H9 (cell line): ENCODE measurements around the gene TERB1. TPM values are rescaled to one million over a fixed set of nuclear protein-coding genes. Genes with fewer than 3 reads are reported as not detected.

Experiments
- DNase-seq: peaks from one replicate; pipeline ENCODE4 v3.0.0-alpha.2; 2017
- H2AFZ ChIP-seq: one replicate; pipeline ENCODE4 v1.6.1; 2013; ENCODE audit warnings: mild to moderate bottlenecking, low read length, control low read depth, moderate library complexity
- H2AK5ac ChIP-seq: 2 replicates; pipeline ENCODE4 v1.6.1; 2013; ENCODE audit warnings: low read length, control low read depth, mixed read lengths; ENCODE audit not compliant: insufficient read length
- H2BK120ac ChIP-seq: one replicate; pipeline ENCODE4 v1.6.1; 2013; ENCODE audit warnings: low read depth, mild to moderate bottlenecking, low read length, control low read depth, inconsistent platforms; ENCODE audit not compliant: poor library complexity, severe bottlenecking
- H2BK12ac ChIP-seq: 2 replicates; pipeline ENCODE4 v1.6.1; 2013; ENCODE audit warnings: low read length, control low read depth, mixed read lengths, low read depth; ENCODE audit not compliant: insufficient read length
- H2BK15ac ChIP-seq: 2 replicates; pipeline ENCODE4 v1.6.1; 2013; ENCODE audit warnings: low read depth, low read length, control low read depth
- H2BK20ac ChIP-seq: one replicate; pipeline ENCODE4 v1.6.1; 2013; ENCODE audit warnings: low read depth, mild to moderate bottlenecking, low read length, control low read depth, inconsistent platforms; ENCODE audit not compliant: poor library complexity, severe bottlenecking
- H2BK5ac ChIP-seq: 2 replicates; pipeline ENCODE4 v1.6.1; 2013; ENCODE audit warnings: low read length, control low read depth, mixed read lengths; ENCODE audit not compliant: insufficient read length
- H3K14ac ChIP-seq: 2 replicates; pipeline ENCODE4 v1.6.1; 2013; ENCODE audit warnings: low read length, control low read depth; ENCODE audit not compliant: insufficient read depth
- H3K18ac ChIP-seq: 2 replicates; pipeline ENCODE4 v1.6.1; 2013; ENCODE audit warnings: low read depth, mild to moderate bottlenecking, mixed read lengths, low read length, control low read depth; ENCODE audit not compliant: insufficient read length
- H3K23ac ChIP-seq: 2 replicates; pipeline ENCODE4 v1.6.1; 2013; ENCODE audit warnings: low read length, control low read depth, mixed read lengths, low read depth; ENCODE audit not compliant: insufficient read length
- H3K23me2 ChIP-seq: 2 replicates; pipeline ENCODE4 v1.6.1; 2013; ENCODE audit warnings: low read depth, mild to moderate bottlenecking, mixed read lengths, low read length, control low read depth; ENCODE audit not compliant: insufficient read length, poor library complexity, severe bottlenecking
- H3K27ac ChIP-seq: 2 replicates; pipeline ENCODE4 v1.5.1; 2013; ENCODE audit warnings: low read length, control low read depth, mixed read lengths, low read depth; ENCODE audit not compliant: insufficient read length
- H3K27me3 ChIP-seq: 2 replicates; pipeline ENCODE4 v1.6.1; 2013; ENCODE audit warnings: low read length, control low read depth, inconsistent platforms; ENCODE audit not compliant: insufficient read depth
- H3K4ac ChIP-seq: 2 replicates; pipeline ENCODE4 v1.6.1; 2013; ENCODE audit warnings: low read depth, mild to moderate bottlenecking, control low read depth, inconsistent platforms, low read length, moderate library complexity
- H3K4me1 ChIP-seq: 2 replicates; pipeline ENCODE4 v1.6.1; 2013; ENCODE audit warnings: low read length, control low read depth, inconsistent platforms; ENCODE audit not compliant: insufficient read depth
- H3K4me2 ChIP-seq: 2 replicates; pipeline ENCODE4 v1.6.1; 2013; ENCODE audit warnings: low read length, control low read depth, mixed read lengths; ENCODE audit not compliant: insufficient read length, insufficient read depth
- H3K56ac ChIP-seq: 2 replicates; pipeline ENCODE4 v1.6.1; 2013; ENCODE audit warnings: low read depth, mild to moderate bottlenecking, mixed read lengths, low read length, control low read depth; ENCODE audit not compliant: insufficient read length
- H3K79me1 ChIP-seq: 2 replicates; pipeline ENCODE4 v1.6.1; 2013; ENCODE audit warnings: low read depth, mild to moderate bottlenecking, moderate library complexity, low read length, control low read depth, inconsistent platforms; ENCODE audit not compliant: insufficient read depth, poor library complexity, severe bottlenecking
- H3K79me2 ChIP-seq: 2 replicates; pipeline ENCODE4 v1.6.1; 2013; ENCODE audit warnings: low read length, control low read depth, inconsistent platforms; ENCODE audit not compliant: insufficient read depth
- H3K9ac ChIP-seq: 2 replicates; pipeline ENCODE4 v1.6.1; 2013; ENCODE audit warnings: low read length, control low read depth, mixed read lengths; ENCODE audit not compliant: insufficient read length; ENCODE audit errors: extremely low read depth
- H3K9me3 ChIP-seq: one replicate; pipeline ENCODE4 v1.6.1; 2013; ENCODE audit warnings: low read depth, low read length, inconsistent platforms; ENCODE audit not compliant: control insufficient read depth
- H3T11ph ChIP-seq: one replicate; pipeline ENCODE4 v1.6.1; 2013; ENCODE audit warnings: mild to moderate bottlenecking, low read length, control low read depth, inconsistent platforms
- H4K20me1 ChIP-seq: one replicate; pipeline ENCODE4 v1.6.1; 2013; ENCODE audit not compliant: control insufficient read depth, insufficient read length, insufficient read depth
- H4K5ac ChIP-seq: 2 replicates; pipeline ENCODE4 v1.6.1; 2013; ENCODE audit warnings: low read depth, mild to moderate bottlenecking, mixed read lengths, low read length, control low read depth; ENCODE audit not compliant: insufficient read length
- H4K8ac ChIP-seq: replicated peaks from 2 replicates; pipeline ENCODE4 v1.6.1; 2013; ENCODE audit warnings: low read length, control low read depth, mixed read lengths, low read depth; ENCODE audit not compliant: insufficient read length
- H4K91ac ChIP-seq: 2 replicates; pipeline ENCODE4 v1.6.1; 2013; ENCODE audit warnings: low read depth, mild to moderate bottlenecking, moderate library complexity, mixed read lengths, low read length, control low read depth; ENCODE audit not compliant: insufficient read length
- H3K27ac Mint-ChIP-seq, 3 experiments: 2 replicates in 2 of 3; 3 replicates in 1 of 3; pipeline ENCODE4 v1.8.0; 2020 to 2021; ENCODE audit warnings: mixed read lengths in 3 of 3, mild to moderate bottlenecking in 1 of 3, moderate library complexity in 1 of 3
- H3K27me3 Mint-ChIP-seq: 2 replicates; pipeline ENCODE4 v1.8.0; 2021; ENCODE audit warnings: low read depth, mild to moderate bottlenecking, moderate library complexity, mixed read lengths
- H3K36me3 Mint-ChIP-seq, 3 experiments: 2 replicates in 2 of 3; 3 replicates in 1 of 3; pipeline ENCODE4 v1.8.0; 2020 to 2021; ENCODE audit warnings: low read depth in 3 of 3, mixed read lengths in 3 of 3; ENCODE audit not compliant: insufficient read depth in 1 of 3
- H3K4me1 Mint-ChIP-seq, 2 experiments: 2 replicates each; pipeline ENCODE4 v1.8.0; 2020; ENCODE audit warnings: mixed read lengths in 2 of 2
- H3K4me3 Mint-ChIP-seq, 2 experiments: 2 replicates in 1 of 2; 3 replicates in 1 of 2; pipeline ENCODE4 v1.8.0; 2020 to 2021; ENCODE audit warnings: mild to moderate bottlenecking in 2 of 2, mixed read lengths in 2 of 2, moderate library complexity in 1 of 2
- H3K9me3 Mint-ChIP-seq, 2 experiments: 2 replicates in 1 of 2; 3 replicates in 1 of 2; pipeline ENCODE4 v1.8.0; 2020; ENCODE audit warnings: mild to moderate bottlenecking in 2 of 2, mixed read lengths in 2 of 2, moderate library complexity in 1 of 2
- WGBS: extraction: QIAGEN DNeasy Blood & Tissue Kit; methylation state at CpG from one replicate; pipeline ENCODE4 v1.1.7; 2013; ENCODE audit warnings: missing lambda C conversion rate, low lambda C conversion rate, mixed read lengths; ENCODE audit not compliant: insufficient read length; ENCODE audit errors: extremely low coverage; 5-methylcytosine and 5-hydroxymethylcytosine counted together
- total RNA-seq: library from RNA; stranded (reverse); gene quantifications from 2 replicates; pipeline ENCODE4 v1.2.1, GENCODE V29; 2021
- TF ChIP-seq, protein P1 (sequence below): fragments of 200-600 bp; sonication (generic); conservative IDR thresholded peaks from 3 replicates; pipeline ENCODE4 v1.8.0; 2021; ENCODE audit warnings: antibody characterized with exemption, mild to moderate bottlenecking

The TERB1 gene
- total RNA-seq, 1 experiment from 2014 or later = not detected

DNA sequence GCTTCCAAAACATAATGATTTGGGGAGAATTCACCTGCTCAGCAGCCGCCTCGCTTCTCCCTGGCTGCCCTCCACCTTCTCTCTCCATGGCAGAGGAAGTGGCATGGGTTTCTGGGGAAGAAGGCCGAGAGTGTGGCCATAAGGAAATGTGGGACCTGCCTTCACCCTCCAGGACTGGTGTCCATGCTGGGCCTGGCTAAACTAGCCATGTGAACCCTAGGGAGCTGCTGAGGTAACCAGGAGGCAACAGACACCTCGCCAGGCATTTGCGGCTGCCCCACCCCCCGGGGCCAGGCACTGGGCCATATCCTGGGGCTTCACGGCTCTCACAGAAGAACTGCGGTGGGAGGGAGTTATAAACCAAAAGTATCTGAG is 94.9 kb downstream of the TERB1 start:
- Histone ChIP-seq H3K18ac (no peak overlapping the region), H3K9me3 (no peaks in the 10 kb centered on the region), H2BK12ac (no peak overlapping the region), H3K9ac (no peak overlapping the region), H3K4me1 (no peaks in the 10 kb centered on the region), H2BK20ac (no peak overlapping the region), H3K27ac (no peak overlapping the region), H2BK15ac (no peak overlapping the region), H3K4me2 (no peak overlapping the region), H3K27me3 (no peaks in the 10 kb centered on the region), H3K4ac (no peak overlapping the region), H2AFZ (no peak overlapping the region), H4K20me1 (no peaks in the 10 kb centered on the region), H2BK120ac (no peak overlapping the region), H3K79me2 (no peaks in the 10 kb centered on the region), H3K23me2 (no peaks in the 10 kb centered on the region), H3K56ac (no peak overlapping the region), H3K79me1 (no peaks in the 10 kb centered on the region), H3K23ac (no peak overlapping the region), H4K91ac (no peak overlapping the region), H2AK5ac (no peak overlapping the region), H3T11ph (no peak overlapping the region), H3K14ac (no peak overlapping the region), H2BK5ac (no peak overlapping the region), H4K5ac (no peak overlapping the region), H4K8ac (no peak overlapping the region)
- Mint-ChIP-seq H3K27me3 (peaks cover 4% of the 10 kb centered on the region), H3K4me3 (no peak overlapping the region), H3K27ac (no peak overlapping the region), H3K9me3 (peaks cover 2 to 4% of the 10 kb centered on the region in 2 experiments; a peak in 2 of 5 replicates), H3K4me1 (peaks cover 0 to 9% of the 10 kb centered on the region in 2 experiments; a peak in 2 of 4 replicates), H3K36me3 (peaks cover 0 to 1% (median 0%) of the 10 kb centered on the region in 3 experiments; a peak in 1 of 7 replicates)
- no CpG with 5 or more reads among the region's 8 CpGs for WGBS
- DNase-seq = no peak
- TF ChIP-seq, protein P1, sequence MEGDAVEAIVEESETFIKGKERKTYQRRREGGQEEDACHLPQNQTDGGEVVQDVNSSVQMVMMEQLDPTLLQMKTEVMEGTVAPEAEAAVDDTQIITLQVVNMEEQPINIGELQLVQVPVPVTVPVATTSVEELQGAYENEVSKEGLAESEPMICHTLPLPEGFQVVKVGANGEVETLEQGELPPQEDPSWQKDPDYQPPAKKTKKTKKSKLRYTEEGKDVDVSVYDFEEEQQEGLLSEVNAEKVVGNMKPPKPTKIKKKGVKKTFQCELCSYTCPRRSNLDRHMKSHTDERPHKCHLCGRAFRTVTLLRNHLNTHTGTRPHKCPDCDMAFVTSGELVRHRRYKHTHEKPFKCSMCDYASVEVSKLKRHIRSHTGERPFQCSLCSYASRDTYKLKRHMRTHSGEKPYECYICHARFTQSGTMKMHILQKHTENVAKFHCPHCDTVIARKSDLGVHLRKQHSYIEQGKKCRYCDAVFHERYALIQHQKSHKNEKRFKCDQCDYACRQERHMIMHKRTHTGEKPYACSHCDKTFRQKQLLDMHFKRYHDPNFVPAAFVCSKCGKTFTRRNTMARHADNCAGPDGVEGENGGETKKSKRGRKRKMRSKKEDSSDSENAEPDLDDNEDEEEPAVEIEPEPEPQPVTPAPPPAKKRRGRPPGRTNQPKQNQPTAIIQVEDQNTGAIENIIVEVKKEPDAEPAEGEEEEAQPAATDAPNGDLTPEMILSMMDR = no peak
